NCI-H146 treated with DMSO at 0.1 percent for 48 hours (cell line): ENCODE results near the gene CCSAP.
"Not testable (repeated sequence)": the region's sequence is repeated elsewhere in the genome, so short reads cannot be mapped to it uniquely, and the experiment has no call there.

Experiments used
- DNase-seq: peaks from one replicate; lab custom pipeline; 2025; ENCODE audit not compliant: unreplicated experiment; lab: John Stamatoyannopoulos, UW

Gene CCSAP

DNA sequence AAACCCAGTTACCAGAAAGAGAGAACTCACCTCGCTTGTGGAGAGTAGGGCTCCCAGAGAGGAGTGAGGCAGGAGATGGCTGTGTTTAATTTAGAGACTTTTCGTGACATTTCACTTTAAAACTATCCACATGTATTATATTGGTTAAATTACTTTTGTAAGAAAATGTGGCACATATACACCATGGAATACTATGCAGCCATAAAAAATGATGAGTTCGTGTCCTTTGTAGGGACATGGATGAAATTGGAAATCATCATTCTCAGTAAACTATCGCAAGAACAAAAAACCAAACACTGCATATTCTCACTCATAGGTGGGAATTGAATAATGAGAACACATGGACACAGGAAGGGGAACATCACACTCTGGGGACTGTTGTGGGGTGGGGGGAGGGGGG lies 51.2 kb downstream of the CCSAP start:
- DNase-seq = not testable (repeated sequence)

DNA sequence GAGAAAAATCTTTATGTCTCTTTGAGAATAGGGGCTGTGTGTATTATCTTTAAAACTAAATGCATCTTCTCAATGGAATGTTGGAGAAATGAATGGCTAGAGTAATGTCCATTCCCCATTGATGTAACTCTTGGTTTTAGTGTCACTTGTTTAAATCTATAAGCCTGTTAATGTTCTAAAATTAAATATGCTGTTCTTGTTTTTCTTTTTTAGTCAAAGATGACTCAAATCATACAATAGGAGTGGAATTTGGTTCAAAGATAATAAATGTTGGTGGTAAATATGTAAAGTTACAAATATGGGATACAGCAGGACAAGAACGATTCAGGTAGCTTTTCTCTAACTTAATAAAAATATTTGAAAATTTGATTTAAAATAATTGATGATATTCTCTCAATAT lies 54.3 kb downstream of the CCSAP start:
- no peak for DNase-seq

DNA sequence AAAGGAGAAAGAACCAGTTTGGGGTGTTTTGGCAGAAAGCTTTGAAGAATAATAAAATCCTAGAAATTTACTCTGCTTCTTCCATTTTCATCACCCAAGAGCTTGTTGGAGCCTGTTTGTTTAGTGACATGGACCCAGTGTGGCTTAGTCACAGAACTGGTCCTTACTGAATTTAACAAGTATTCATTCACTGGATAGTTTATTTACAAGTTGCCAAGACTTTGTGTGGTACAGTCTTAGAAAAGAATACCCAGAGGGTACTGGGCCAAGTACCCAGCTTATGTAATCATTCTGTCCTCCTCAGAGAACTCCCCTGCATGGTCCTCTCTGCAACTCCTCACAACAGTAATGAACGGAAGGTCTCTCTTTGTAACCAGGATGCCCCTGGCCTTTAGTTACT lies 55.6 kb downstream of the CCSAP start:
- no peak for DNase-seq

DNA sequence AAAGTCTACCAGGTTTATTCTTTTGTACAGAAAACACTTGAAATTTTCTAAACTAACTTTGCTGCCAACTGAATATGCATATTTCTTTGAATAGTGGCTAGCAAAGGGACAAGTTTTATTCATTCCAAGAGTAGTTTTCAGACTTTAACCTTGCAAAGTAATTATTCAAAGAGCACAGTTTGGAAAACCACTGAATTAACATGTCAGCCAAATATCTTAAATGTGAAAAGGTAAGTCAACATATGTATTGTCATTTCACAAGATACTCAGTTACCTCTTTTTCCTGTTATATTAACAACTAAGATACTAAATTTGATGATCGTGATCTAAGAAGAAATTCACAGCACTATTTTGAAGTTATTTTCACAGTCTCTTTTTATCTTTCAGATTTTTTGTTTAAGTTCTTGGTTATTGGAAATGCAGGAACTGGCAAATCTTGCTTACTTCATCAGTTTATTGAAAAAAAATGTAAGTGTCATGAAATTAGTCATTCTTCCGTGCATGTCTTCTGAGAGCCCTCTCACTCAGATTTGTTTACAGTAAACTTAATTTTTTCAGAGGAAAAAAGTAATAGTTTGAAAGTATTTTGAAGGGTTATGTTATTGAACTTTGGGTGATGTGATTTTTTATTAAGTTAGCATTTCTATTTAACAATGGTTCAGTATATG lies 56.6 kb downstream of the CCSAP start:
- no peak for DNase-seq

DNA sequence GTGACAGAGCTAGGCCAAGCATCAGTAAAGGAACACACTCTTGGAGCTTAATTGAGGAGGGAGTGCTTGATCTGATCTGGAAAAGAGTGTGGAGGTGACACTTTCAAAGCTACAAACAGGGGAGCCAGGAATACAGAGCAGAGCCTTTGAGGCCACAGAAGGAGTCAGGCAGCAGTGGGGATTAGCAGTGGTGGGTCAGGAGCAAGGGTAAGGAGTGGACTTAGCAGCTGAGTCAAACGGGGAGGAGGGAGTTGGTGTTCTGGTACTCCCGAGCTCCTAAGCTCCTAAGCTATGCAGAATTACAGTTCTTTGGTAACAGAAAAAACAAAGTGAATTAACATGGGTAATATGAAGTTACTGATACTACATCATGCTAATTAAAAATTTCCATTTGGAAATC lies 57.4 kb downstream of the CCSAP start:
- DNase-seq = no peak

DNA sequence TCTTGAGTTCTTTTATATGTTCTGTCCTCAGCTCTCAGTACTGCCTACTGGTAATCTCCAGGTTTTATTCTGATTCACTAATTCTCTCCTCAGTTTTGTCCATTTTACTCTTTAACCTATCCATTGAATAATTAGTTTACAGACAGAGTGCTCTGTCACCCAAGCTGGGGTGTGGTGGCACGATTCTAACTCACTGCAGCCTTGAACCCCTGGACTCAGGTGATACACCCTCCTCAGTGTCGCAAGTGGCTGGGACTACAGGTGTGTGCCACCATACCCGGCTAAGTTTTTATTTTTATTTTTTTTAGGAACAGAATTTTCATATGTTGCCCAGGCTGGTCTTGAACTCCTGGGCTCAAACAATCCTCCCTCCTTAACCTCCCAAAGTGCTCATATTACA lies 58.0 kb downstream of the CCSAP start:
- no peak for DNase-seq

DNA sequence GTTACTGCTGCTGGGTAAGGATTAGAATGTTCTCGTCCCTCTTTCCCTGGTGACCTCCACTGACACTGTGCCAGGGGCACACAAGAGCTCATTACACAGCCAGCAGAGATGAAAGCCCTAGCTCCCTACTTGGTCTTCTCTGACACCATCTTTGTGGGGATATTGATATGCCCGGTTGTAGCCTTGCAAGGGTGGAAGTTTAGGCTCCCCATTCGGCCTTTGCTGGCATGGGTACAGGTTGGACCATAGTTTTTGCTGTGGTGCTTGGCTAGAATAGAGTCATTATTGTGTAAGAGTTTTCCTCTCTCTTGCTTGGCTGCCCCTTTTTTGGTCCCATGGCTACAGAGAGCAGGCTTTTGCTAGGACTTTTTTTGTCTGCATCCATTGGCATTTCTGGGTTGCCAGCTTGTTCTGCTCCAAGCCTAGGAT lies 59.6 kb downstream of the CCSAP start:
- DNase-seq = no peak

DNA sequence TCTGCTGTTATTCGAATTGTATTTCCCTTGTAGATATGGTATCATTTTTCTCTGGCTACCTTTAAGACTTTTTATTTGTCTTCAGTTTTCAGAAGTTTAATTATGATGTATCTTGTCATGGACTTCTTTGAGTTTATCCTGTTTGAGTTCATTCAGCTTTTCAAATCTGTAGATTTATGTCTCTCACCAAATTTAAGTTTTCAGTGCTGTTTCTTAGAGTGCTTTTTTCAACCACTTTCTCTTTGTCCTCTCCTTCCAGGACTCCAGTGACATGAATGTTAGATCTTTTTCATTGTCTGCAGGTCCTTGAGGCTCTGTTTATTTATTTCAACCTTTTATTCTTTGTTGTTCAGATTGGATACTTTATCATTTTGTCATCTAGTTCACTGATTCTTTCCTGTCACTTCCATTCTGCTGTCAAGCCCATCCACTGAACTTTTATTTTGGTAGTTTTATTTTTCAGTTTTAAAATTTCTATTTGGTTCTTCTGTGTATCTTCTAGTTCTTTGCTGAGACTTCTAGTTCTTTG lies 60.5 kb downstream of the CCSAP start:
- no peak for DNase-seq

DNA sequence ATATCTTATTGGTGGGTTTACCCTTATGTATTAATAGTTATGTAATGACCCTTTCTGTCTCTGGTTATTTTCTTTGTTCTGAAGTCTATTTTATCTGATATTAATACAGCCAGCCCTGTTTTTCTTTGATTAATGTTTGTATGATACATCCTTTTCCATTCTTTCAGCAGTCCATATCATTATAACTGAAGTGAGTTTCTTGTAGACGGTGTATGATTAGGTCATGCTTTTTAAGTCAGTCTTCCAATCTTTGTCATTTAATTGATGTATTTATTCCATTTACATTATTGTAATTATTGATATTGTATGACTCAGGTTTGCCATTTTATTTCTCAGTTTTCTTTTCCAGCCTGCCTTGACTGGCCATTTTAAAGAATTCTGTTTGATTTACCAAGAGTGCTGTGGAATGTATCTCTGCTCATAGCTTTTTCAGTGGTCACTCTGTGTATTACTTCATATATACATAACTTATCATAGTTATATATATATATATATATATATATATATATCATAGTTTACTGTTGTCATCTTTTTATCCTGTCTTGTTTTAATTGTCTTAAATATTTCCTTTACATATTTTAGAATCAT lies 61.4 kb downstream of the CCSAP start:
- no peak for DNase-seq

DNA sequence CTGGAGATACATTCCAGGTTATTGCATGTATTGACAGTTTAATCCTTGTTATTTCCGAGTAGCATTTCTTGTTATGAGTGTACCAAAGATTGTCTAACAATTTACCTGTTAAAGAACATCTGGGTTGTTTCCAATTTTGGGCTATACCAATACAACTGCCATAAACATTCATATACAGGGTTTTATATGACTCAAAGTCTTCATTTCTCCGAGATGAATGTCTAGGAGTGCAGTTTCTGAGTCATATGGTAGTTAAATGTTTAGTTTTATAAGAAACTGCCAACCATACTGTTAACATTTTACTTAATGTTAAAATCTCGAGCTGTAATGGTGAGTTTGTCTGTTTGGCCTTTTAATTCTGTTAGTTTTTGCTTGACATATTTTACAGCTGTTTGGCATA lies 61.9 kb downstream of the CCSAP start:
- no peak for DNase-seq

DNA sequence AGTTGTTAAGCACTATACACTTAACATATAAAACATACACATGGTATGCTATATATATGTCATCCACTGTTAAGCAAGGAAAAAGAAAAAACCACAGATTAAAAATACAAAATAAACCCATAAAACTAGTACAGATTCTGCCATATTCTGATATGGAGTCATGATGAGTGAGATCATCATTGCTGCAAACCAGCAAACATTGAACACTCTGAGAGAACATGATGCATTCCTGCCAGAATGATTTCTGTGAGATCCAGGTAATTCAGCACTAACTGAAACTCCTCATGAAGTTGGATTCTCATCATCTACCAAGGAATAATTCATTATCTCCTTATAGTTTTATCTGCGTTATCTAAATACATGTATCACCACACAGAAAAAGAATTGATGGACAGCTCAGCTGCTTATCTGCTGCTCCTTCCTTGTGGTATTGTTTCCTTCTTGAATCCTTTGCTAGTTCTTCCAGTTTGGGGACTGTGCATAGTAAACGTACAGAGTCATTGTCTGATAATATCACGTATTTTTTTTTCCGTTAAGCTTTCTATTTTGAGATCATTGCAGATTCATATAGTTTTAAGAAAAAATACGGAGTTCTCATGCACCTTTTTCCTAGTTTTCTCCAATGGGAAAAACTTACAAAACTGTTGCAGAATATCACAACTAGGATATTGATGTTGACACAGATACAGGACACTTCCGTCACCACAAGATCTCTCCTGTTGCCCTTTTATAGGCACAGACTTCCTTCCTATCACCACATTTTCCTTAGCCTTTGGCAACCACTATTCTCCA lies 62.6 kb downstream of the CCSAP start:
- DNase-seq = no peak

DNA sequence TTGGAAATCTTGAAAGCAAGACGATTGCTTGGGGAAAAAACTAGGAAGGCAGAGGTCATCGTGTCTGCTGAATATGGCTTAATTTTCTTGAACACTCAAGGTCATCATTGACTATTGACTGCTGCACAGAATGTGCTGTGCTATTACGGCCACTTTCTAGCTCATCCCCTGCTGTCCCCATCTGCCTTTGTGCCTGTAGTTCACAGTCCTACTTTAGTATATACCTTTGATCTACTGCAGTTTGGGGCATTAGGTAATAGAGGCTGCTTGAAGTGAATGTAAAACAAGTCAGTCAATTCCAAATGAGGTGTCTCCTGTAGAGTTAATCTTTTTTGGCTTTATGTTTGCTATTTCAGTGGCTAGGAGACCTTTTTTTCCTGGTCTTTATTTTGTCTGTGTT lies 63.6 kb downstream of the CCSAP start:
- DNase-seq = no peak

DNA sequence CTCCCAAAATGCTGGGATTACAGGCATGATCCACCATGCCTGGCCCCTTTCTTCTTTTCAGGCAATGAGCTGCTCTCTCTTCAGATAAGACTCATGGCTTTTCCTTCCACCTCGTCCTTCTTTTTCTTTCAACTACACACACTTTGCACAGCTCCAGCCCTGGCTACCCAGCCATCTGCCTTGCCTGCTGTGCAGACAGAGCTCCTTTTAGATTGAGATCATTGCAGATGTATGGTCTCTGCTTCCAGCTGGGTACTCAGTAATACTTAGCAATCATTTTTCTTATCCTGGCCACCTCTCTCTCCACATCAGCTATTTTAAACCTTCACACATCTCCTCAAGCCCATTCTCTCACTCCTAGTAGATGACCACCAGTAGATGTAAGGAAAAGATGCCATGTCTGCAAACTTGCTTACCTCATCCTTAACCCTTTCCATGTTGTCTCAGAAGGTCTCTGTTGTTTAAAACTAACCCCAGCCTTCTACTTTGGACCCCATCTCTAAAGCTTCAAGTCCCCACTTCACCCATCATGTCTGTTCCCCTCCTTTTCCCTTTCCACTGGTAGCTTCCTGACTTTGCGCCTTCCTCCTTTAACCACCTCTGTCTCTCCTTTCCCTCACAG lies 64.6 kb downstream of the CCSAP start:
- DNase-seq = no peak

DNA sequence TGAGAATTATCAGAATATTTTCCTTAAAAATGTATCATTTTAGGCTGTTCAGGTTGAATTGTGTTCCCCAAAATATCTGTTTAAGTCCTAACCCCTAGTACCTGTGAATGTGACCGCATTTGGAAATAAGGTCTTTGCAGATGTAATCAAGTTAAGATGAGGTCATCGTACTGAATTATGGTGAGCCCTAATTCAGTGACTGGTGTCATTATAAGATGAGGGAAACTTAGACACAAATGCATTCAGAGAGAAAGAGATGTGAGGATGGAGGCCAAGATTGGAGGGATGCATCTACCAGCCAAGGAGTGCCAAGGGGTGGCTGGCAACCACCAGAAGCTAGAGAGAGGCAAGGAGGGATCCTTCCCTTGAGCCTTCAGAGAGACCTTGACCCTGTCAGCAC lies 67.8 kb downstream of the CCSAP start:
- no peak for DNase-seq

DNA sequence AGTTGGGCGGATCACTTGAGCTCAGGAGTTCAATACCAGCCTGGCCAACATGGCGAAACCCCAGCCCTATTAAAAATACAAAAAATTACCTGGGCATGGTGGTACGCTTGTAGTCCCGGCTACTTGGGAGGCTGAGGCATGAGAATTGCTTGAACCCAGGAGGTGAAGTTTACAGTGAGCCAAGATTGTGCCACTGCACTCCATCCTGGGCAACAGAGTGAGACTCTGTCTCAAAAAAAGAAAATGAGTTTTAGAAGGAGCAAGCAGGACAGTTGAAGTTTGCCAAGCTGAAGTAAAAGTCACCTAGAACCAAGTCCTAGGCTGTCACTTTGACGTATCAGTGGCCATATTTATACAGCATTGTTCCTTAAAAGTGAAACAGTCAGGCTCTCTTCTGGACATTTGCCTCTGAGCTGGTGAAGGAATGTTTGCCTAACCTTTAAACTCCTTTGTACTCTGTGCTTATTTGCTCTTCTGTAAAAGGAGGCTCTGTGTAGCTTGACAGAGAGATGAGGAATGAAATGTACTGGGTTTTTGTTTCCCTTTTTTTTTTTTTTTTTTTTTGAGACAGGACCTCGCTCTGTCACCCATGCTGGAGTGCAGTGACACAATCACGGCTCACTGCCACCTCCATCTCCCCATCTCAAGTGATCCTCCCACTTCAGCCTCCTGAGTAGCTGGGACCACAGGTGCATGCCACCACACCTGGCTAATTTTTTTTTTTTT lies 69.2 kb downstream of the CCSAP start:
- DNase-seq = peak; percentile 7

DNA sequence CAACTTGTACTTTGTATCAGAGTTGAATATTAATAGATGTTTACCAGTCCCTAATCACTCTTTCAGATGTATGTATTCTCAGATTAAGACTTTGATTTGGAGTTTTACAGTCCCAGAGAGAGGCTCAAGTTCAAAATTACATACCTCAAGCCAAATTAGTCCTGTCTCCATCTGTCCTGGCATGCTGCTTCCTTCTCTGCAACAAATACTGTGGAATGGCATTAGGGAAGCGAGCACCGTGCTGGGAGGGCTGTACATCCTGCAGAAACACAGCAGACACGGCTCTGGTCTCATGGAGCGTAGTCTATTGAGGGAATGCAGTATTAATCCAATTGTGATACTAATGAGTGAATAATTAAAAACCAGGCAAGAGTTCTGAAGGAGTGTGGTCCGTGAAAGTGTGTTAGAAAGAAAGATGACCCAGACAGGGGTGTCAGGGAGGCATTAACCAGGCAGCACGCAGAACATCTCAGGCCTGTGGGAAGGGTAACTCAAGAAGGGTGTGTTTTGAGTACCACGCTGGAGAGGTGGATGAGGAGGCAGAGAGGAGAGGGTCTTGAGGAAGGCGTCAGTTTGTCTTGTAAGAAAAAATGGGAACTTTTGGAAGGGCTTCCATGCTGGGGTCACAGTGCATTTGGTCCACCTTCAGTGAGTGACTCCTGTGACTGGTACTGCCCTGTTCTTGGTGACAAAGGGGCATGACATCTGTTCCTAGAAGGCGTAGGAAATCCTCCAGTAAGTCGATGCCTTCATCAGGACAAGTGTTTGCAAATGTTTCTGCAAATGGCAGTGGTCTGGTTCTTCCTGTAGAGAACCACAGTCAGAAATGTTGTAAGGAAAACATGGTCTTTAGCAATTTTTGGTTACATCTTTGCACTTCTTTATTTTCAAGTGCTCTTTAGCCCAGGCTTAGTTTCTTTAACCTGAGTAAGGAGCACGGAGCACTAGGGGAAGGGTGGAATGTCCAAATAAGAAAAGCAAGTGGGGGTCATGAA lies 70.4 kb downstream of the CCSAP start:
- no peak for DNase-seq

DNA sequence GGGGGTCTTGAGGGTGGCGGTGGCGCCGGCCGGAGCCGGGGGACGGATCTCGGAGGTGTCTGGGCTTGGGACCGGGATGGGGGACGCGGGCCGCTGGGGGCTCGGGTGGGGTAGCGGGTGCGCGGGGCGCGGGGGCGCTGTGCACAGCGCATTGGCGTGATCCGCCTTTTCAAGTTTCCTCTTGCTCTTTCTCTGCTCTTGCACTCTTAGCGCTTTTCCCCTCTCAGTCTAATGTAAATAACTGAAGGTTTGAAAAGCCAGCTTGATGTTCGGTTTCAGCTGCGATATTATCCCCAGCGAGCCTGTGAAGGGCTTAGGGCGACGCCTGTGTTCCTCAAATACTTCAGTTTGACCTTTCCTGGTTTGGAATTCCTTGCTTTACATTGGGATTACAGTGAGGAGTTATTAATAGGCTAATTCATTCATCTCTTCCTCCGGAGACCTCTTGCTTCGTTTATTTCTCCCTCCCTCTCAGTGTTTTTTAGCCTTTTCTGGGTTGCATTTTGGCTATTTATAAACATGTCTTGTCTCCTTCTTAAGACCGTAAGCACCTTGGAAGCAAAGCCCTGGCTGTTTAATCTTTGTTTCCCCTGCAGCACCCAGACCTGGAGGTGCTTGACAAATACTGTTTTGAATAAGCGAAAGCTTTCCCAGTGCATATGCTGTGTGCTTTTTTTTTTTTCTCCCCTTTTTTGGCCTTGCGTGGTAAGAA lies 71.2 kb downstream of the CCSAP start:
- peak; percentile 13 for DNase-seq
